PC-3 (cell line): ENCODE results near the gene MAT2B. TPM values are rescaled to one million over a fixed set of nuclear protein-coding genes. Genes with fewer than 3 reads are reported as not detected.

Experiments
- ATAC-seq: fragments of 200-7000 bp; cut with Tn5 transposase; 2 replicates; pipeline ENCODE4 v1.9.1; 2020; ENCODE audit warnings: mild to moderate bottlenecking, moderate library complexity
- BruUV-seq: library from RNA; stranded (reverse); fragments of 400-500 nt; replicated peaks from 2 replicates; lab custom pipeline; 2021; lab: Mats Ljungman, UMichigan
- CTCF ChIA-PET: fragments of 300-600 bp; sonication (Branson Sonifier 250); formaldehyde crosslinking; loops from one replicate; lab custom pipeline; 2022; ENCODE audit warnings: antibody characterized with exemption; lab: Charles Lee
- POLR2A ChIA-PET: fragments of 300-600 bp; sonication (Branson Sonifier 250); formaldehyde crosslinking; loops from one replicate; lab custom pipeline; 2022; ENCODE audit warnings: antibody characterized with exemption; ENCODE audit not compliant: unreplicated experiment; lab: Charles Lee
- DNase-seq: peaks from one replicate; pipeline ENCODE4 v3.0.0-alpha.2; 2015
- H2AFZ ChIP-seq: fragments of 300-600 bp; sonication (generic); 2 replicates; pipeline ENCODE4 v1.6.0; 2016; ENCODE audit warnings: antibody characterized with exemption, low read length
- H3F3A ChIP-seq: fragments of 300-600 bp; sonication (generic); one replicate; pipeline ENCODE4 v1.6.0; 2017; ENCODE audit warnings: antibody characterized with exemption, low read length, control low read depth, mild to moderate bottlenecking; ENCODE audit not compliant: unreplicated experiment
- H3K27ac ChIP-seq: fragments of 300-600 bp; sonication (generic); 2 replicates; pipeline ENCODE4 v1.5.1; 2016; ENCODE audit warnings: mild to moderate bottlenecking, low read length
- H3K27me3 ChIP-seq: fragments of 300-600 bp; sonication (generic); 2 replicates; pipeline ENCODE4 v1.6.1; 2016; ENCODE audit warnings: low read length, mixed read lengths
- H3K36me3 ChIP-seq: fragments of 300-600 bp; sonication (generic); 2 replicates; pipeline ENCODE4 v1.6.1; 2016; ENCODE audit warnings: low read depth, mixed run types, low read length, mixed read lengths
- H3K4me1 ChIP-seq: fragments of 300-600 bp; sonication (generic); 2 replicates; pipeline ENCODE4 v1.5.1; 2016; ENCODE audit warnings: low read length; ENCODE audit not compliant: insufficient read depth
- H3K4me2 ChIP-seq: fragments of 300-600 bp; sonication (generic); 2 replicates; pipeline ENCODE4 v1.6.0; 2016; ENCODE audit warnings: low read length
- H3K4me3 ChIP-seq: fragments of 300-600 bp; sonication (generic); 2 replicates; pipeline ENCODE4 v1.5.1; 2016; ENCODE audit warnings: mild to moderate bottlenecking, low read length, mixed read lengths
- H3K79me2 ChIP-seq: fragments of 300-600 bp; sonication (generic); 2 replicates; pipeline ENCODE4 v1.6.1; 2017; ENCODE audit warnings: low read length, mixed read lengths
- H3K9ac ChIP-seq: fragments of 300-600 bp; sonication (generic); 2 replicates; pipeline ENCODE4 v1.6.0; 2016; ENCODE audit warnings: mild to moderate bottlenecking, low read length
- H3K9me2 ChIP-seq: fragments of 300-600 bp; sonication (generic); replicated peaks from 2 replicates; pipeline ENCODE4 v1.6.1; 2016; ENCODE audit warnings: mixed run types, low read length, mixed read lengths
- H3K9me3 ChIP-seq: fragments of 300-600 bp; sonication (generic); 2 replicates; pipeline ENCODE4 v1.6.1; 2016; ENCODE audit warnings: low read length, mixed read lengths
- H4K20me1 ChIP-seq: fragments of 300-600 bp; sonication (generic); 2 replicates; pipeline ENCODE4 v1.6.1; 2016; ENCODE audit warnings: low read length, mixed read lengths
- EZH2 ChIP-seq: fragments of 300-600 bp; sonication (generic); IDR thresholded peaks from one replicate; pipeline ENCODE4 v1.6.1; 2017; ENCODE audit warnings: antibody characterized with exemption, mild to moderate bottlenecking, low read length; ENCODE audit not compliant: unreplicated experiment
- EZH2phosphoT487 ChIP-seq: fragments of 300-600 bp; sonication (generic); IDR thresholded peaks from 2 replicates; pipeline ENCODE4 v1.6.1; 2018; ENCODE audit warnings: mild to moderate bottlenecking, antibody characterized with exemption, low read length, borderline replicate concordance
- intact Hi-C: fragments of 100-400 bp; cut with micrococcal nuclease; formaldehyde crosslinking; loops from 2 replicates; pipeline ENCODE4 v1.9.0; 2023
- total RNA-seq: library from RNA; depleted of rRNA; stranded (reverse); fragments of >200 nt; gene quantifications from 2 replicates; pipeline ENCODE4 v1.2.3, GENCODE V29; 2014
- TF ChIP-seq, protein P1 (sequence below): fragments of 300-600 bp; sonication (generic); conservative IDR thresholded peaks from 2 replicates; pipeline ENCODE4 v1.5.1; 2017; ENCODE audit warnings: antibody characterized with exemption, low read depth, mild to moderate bottlenecking, low read length

The MAT2B gene
- total RNA-seq, 1 experiment from 2014 or later: 24.3 TPM

DNA sequence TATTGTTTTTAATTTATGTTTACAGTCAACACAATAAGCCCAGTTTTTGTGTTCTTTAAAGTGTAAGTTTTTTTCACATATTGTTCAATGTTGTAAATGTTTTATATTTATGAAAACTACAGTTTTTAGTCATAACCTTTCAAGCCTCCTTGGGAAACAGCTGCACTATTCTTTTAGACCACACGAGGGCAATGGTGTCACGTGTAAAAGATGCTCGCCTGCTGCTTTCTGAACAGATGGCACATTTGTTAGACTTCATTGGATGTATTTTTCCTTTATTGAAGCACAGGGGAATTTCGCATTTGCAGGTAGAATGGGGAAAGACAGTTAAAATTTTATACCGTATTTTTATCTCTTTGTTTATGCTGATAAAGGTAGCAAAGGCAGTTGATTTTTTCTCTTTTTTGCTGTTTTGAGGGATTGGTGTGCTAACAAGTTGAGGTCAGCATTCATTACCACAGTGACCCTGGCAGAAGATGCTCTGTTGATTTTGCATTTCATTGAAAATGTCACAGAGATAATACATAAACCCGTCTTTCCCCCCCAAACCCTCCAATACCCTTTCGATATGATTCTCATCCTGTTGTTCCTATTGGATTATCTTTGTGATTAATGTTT is 59.0 kb downstream of the MAT2B start:
- Histone ChIP-seq H3K9me3 (no peaks in the 10 kb centered on the region), H3F3A (no peaks in the 10 kb centered on the region), H3K4me2 (no peak overlapping the region), H2AFZ (no peak overlapping the region), H3K79me2 (no peaks in the 10 kb centered on the region), H3K9me2 (no peaks in the 10 kb centered on the region), H3K9ac (no peak overlapping the region), H3K36me3 (no peaks in the 10 kb centered on the region), H3K27ac (no peak overlapping the region), H3K4me1 (peaks cover 14% of the 10 kb centered on the region), H3K4me3 (no peak overlapping the region), H3K27me3 (peaks cover 57% of the 10 kb centered on the region), H4K20me1 (no peaks in the 10 kb centered on the region)
- peak; percentile 84 for DNase-seq
- ChIA-PET POLR2A (no interaction called here), CTCF (no interaction called here)
- TF ChIP-seq EZH2phosphoT487: no peak
- TF ChIP-seq, protein P1, sequence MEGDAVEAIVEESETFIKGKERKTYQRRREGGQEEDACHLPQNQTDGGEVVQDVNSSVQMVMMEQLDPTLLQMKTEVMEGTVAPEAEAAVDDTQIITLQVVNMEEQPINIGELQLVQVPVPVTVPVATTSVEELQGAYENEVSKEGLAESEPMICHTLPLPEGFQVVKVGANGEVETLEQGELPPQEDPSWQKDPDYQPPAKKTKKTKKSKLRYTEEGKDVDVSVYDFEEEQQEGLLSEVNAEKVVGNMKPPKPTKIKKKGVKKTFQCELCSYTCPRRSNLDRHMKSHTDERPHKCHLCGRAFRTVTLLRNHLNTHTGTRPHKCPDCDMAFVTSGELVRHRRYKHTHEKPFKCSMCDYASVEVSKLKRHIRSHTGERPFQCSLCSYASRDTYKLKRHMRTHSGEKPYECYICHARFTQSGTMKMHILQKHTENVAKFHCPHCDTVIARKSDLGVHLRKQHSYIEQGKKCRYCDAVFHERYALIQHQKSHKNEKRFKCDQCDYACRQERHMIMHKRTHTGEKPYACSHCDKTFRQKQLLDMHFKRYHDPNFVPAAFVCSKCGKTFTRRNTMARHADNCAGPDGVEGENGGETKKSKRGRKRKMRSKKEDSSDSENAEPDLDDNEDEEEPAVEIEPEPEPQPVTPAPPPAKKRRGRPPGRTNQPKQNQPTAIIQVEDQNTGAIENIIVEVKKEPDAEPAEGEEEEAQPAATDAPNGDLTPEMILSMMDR: peak; percentile 93
- TF ChIP-seq EZH2: no peak
- ATAC-seq: no peak
- intact Hi-C loops: loop anchor here (1.0 to 5.0 kb wide), 2 partner anchors 63 to 1645 kb away; no protein-coding TSS in a partner anchor
- no TSS peak for BruUV-seq

DNA sequence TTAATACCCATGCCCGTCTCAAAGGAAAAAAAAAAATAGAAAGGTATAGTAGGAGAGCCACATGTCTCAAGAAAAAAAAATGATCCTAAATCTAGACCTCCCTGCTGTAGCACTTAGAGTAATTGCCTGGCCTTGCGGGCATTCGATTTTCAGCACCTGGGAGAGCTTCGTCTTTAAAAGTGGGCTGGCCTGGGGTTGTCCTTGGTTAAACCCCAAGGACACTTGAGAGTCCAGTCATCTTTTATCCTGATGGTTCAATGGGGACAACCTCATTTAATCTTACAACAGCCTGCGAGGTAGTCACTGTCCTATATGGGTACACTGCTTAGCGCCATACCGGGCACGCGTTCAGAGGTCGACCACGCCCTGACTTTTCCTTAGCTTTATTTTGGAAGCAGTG is 60.1 kb downstream of the MAT2B start:
- Histone ChIP-seq H3K4me1 (peaks cover 14% of the 10 kb centered on the region), H3K4me2 (peak overlapping the region; percentile 91), H2AFZ (peak overlapping the region; percentile 72), H3K9me2 (no peaks in the 10 kb centered on the region), H4K20me1 (no peaks in the 10 kb centered on the region), H3K4me3 (peak overlapping the region; percentile 59), H3K36me3 (no peaks in the 10 kb centered on the region), H3K27ac (no peak overlapping the region), H3K9ac (no peak overlapping the region), H3F3A (no peaks in the 10 kb centered on the region), H3K27me3 (peaks cover 61% of the 10 kb centered on the region), H3K9me3 (no peaks in the 10 kb centered on the region), H3K79me2 (no peaks in the 10 kb centered on the region)
- ChIA-PET CTCF (interaction anchor here (0.6 kb wide), 1 partner anchor 13 kb away, joined by 3 read pairs; no protein-coding TSS in a partner anchor), POLR2A (no interaction called here)
- ATAC-seq (peak; percentile 13), DNase-seq (peak; percentile 19)
- intact Hi-C loops: loop anchor here (5.0 kb wide), 1 partner anchor 447 kb away; no protein-coding TSS in a partner anchor
- TF ChIP-seq, protein P1: no peak
- TF ChIP-seq EZH2: no peak
- no TSS peak for BruUV-seq

DNA sequence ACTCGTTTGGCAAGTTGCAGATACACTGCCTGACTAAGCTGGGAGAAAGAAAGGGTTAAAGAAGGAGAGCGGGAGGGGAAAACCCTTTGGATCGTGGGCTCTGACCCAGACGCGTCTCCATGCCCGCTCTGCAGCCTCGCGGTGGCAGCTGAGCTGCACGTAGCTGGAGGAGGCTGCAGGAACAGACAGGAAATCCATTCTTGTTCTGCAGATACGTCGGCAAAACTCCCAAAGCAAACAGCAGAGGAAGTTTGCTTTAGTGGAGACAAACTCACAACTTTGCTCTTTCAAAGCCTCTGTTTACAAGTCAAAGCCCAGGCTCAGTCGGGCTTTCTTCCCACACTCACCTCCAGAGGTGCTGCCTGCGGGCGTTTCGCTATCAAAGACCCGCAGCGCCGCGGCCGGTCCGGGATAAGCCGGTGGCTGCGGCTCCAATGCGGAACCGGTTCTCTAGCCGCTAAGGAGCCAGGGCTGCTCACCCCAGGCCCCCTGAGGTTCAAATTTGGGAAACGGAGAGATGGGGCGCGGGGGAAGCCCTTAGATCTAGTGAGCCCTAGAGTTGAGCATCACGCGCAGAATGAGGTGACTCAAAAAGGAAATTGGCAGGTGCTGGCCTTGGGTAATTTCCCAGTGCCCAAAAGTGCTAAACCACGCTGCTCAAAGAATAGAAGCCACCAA is 60.7 kb downstream of the MAT2B start:
- H3K4me2 ChIP-seq: peak overlapping the region; percentile 91
- CTCF ChIA-PET: interaction anchor here (0.6 kb wide), 1 partner anchor 12 kb away, joined by 3 read pairs; no protein-coding TSS in a partner anchor
- no peak for TF ChIP-seq EZH2phosphoT487
- peak; percentile 36 for TF ChIP-seq EZH2
- no peaks in the 10 kb centered on the region for H3K9me2 ChIP-seq
- H3K36me3 ChIP-seq: no peaks in the 10 kb centered on the region
- H3K9ac ChIP-seq: no peak overlapping the region
- intact Hi-C loops: loop anchor here (5.0 kb wide), 1 partner anchor 446 kb away; no protein-coding TSS in a partner anchor
- POLR2A ChIA-PET: no interaction called here
- no peak overlapping the region for H3K27ac ChIP-seq
- H3F3A ChIP-seq: no peaks in the 10 kb centered on the region
- H2AFZ ChIP-seq: peak overlapping the region; percentile 72
- no peaks in the 10 kb centered on the region for H4K20me1 ChIP-seq
- H3K27me3 ChIP-seq: peaks cover 56% of the 10 kb centered on the region
- H3K4me1 ChIP-seq: peaks cover 14% of the 10 kb centered on the region
- no peaks in the 10 kb centered on the region for H3K79me2 ChIP-seq
- DNase-seq: peak; percentile 38
- peak overlapping the region; percentile 59 for H3K4me3 ChIP-seq
- no TSS peak for BruUV-seq
- no peaks in the 10 kb centered on the region for H3K9me3 ChIP-seq
- peak; percentile 71 for ATAC-seq
